Measurements from ENCODE around the gene FAM151A. TPM values are rescaled to one million over a fixed set of nuclear protein-coding genes. Genes with fewer than 3 reads are reported as not detected.

FAM151A gene
- total RNA-seq, 1 experiment from 2014 or later = not detected

- CTCF ChIA-PET = no interaction called here
These were observed 20.1 kb downstream of the FAM151A start for GRCh38 chr1:54603241-54603640.

GRCh38 chr1:54602554-54602953 lies 20.8 kb downstream of the FAM151A start:
- no peak overlapping the region for H3K27ac Mint-ChIP-seq (ENCODE audit: unreplicated experiment)
- no peaks in the 10 kb centered on the region for H3K4me1 Mint-ChIP-seq (ENCODE audit: low read depth, unreplicated experiment)
- DNase-seq = no peak
- intact Hi-C loops (cut with micrococcal nuclease; ENCODE audit: unreplicated experiment) = no loop called here
- no TSS peak for BruUV-seq (replicated peaks)
- TF ChIP-seq CTCF (IDR thresholded peaks at IDR 0.05; ENCODE audit: unreplicated experiment) = no peak
- no peaks in the 10 kb centered on the region for H3K27me3 Mint-ChIP-seq (ENCODE audit: unreplicated experiment)
- peaks cover 8% of the 10 kb centered on the region for H3K36me3 Mint-ChIP-seq (ENCODE audit: insufficient read depth, unreplicated experiment)
- no peaks in the 10 kb centered on the region for H3K9me3 Mint-ChIP-seq (ENCODE audit: low read depth, unreplicated experiment)
- CTCF ChIA-PET = no interaction called here
- H3K4me3 Mint-ChIP-seq (ENCODE audit: low read depth, unreplicated experiment) = no peak overlapping the region

More at GRCh38 chr1:54603241-54603640, 20.1 kb downstream of the FAM151A start:
- no peak for TF ChIP-seq CTCF (IDR thresholded peaks at IDR 0.05; ENCODE audit: unreplicated experiment)
- H3K36me3 Mint-ChIP-seq (ENCODE audit: insufficient read depth, unreplicated experiment) = peaks cover 8% of the 10 kb centered on the region
- H3K4me3 Mint-ChIP-seq (ENCODE audit: low read depth, unreplicated experiment) = no peak overlapping the region
- no peaks in the 10 kb centered on the region for H3K9me3 Mint-ChIP-seq (ENCODE audit: low read depth, unreplicated experiment)
- H3K27ac Mint-ChIP-seq (ENCODE audit: unreplicated experiment) = no peak overlapping the region
- intact Hi-C loops (cut with micrococcal nuclease; ENCODE audit: unreplicated experiment) = no loop called here
- no peaks in the 10 kb centered on the region for H3K27me3 Mint-ChIP-seq (ENCODE audit: unreplicated experiment)
- DNase-seq = no peak
- no TSS peak for BruUV-seq (replicated peaks)
- H3K4me1 Mint-ChIP-seq (ENCODE audit: low read depth, unreplicated experiment) = no peaks in the 10 kb centered on the region

GRCh38 chr1:54601730-54602129 lies 21.6 kb downstream of the FAM151A start:
- peaks cover 8% of the 10 kb centered on the region for H3K36me3 Mint-ChIP-seq (ENCODE audit: insufficient read depth, unreplicated experiment)
- no peak overlapping the region for H3K4me3 Mint-ChIP-seq (ENCODE audit: low read depth, unreplicated experiment)
- H3K9me3 Mint-ChIP-seq (ENCODE audit: low read depth, unreplicated experiment) = no peaks in the 10 kb centered on the region
- no peaks in the 10 kb centered on the region for H3K27me3 Mint-ChIP-seq (ENCODE audit: unreplicated experiment)
- H3K27ac Mint-ChIP-seq (ENCODE audit: unreplicated experiment) = no peak overlapping the region
- H3K4me1 Mint-ChIP-seq (ENCODE audit: low read depth, unreplicated experiment) = no peaks in the 10 kb centered on the region
- no peak for DNase-seq
- TF ChIP-seq CTCF (IDR thresholded peaks at IDR 0.05; ENCODE audit: unreplicated experiment) = no peak
- intact Hi-C loops (cut with micrococcal nuclease; ENCODE audit: unreplicated experiment) = no loop called here
- CTCF ChIA-PET = no interaction called here
- BruUV-seq (replicated peaks) = no TSS peak

GRCh38 chr1:54600947-54601721 lies 22.2 kb downstream of the FAM151A start:
- intact Hi-C loops (cut with micrococcal nuclease; ENCODE audit: unreplicated experiment) = no loop called here
- H3K27me3 Mint-ChIP-seq (ENCODE audit: unreplicated experiment) = no peaks in the 10 kb centered on the region
- H3K27ac Mint-ChIP-seq (ENCODE audit: unreplicated experiment) = no peak overlapping the region
- peaks cover 8% of the 10 kb centered on the region for H3K36me3 Mint-ChIP-seq (ENCODE audit: insufficient read depth, unreplicated experiment)
- no peaks in the 10 kb centered on the region for H3K4me1 Mint-ChIP-seq (ENCODE audit: low read depth, unreplicated experiment)
- TF ChIP-seq CTCF (IDR thresholded peaks at IDR 0.05; ENCODE audit: unreplicated experiment) = no peak
- no peaks in the 10 kb centered on the region for H3K9me3 Mint-ChIP-seq (ENCODE audit: low read depth, unreplicated experiment)
- no peak overlapping the region for H3K4me3 Mint-ChIP-seq (ENCODE audit: low read depth, unreplicated experiment)
- no TSS peak for BruUV-seq (replicated peaks)
- CTCF ChIA-PET = no interaction called here
- DNase-seq = no peak
